Neural cell (in vitro differentiated cells): ENCODE measurements around the gene SLCO3A1. TPM values are rescaled to one million over a fixed set of nuclear protein-coding genes. Genes with fewer than 3 reads are reported as not detected.

Experiments used
- H2AFZ ChIP-seq: fragments of 200-600, 300-800 bp; sonication (generic), shearing (Covaris generic); 2 replicates; pipeline ENCODE4 v1.6.0; 2014; ENCODE audit warnings: low read depth, mild to moderate bottlenecking, antibody characterized with exemption, low read length, moderate library complexity
- H3F3A ChIP-seq: fragments of 200-600 bp; shearing (Covaris generic); 2 replicates; pipeline ENCODE4 v1.6.1; 2016; ENCODE audit warnings: mild to moderate bottlenecking, moderate library complexity, mixed read lengths, antibody characterized with exemption, low read length; ENCODE audit not compliant: insufficient read depth, poor library complexity, severe bottlenecking
- H3K27ac ChIP-seq: fragments of 200-600, 300-800 bp; sonication (generic), shearing (Covaris generic); 2 replicates; pipeline ENCODE4 v1.5.1; 2014; ENCODE audit warnings: mild to moderate bottlenecking, low read length, moderate library complexity
- H3K27me3 ChIP-seq: fragments of 300-800, 200-600 bp; sonication (generic), shearing (Covaris generic); 2 replicates; pipeline ENCODE4 v1.6.0; 2014; ENCODE audit warnings: mild to moderate bottlenecking, low read depth, low read length, moderate library complexity; ENCODE audit not compliant: insufficient read depth
- H3K36me3 ChIP-seq: fragments of 300-800, 200-600 bp; sonication (generic), shearing (Covaris generic); 2 replicates; pipeline ENCODE4 v1.5.1; 2014; ENCODE audit warnings: mild to moderate bottlenecking, antibody characterized with exemption, low read length, moderate library complexity; ENCODE audit not compliant: insufficient read depth
- H3K4me2 ChIP-seq: fragments of 300-800, 200-600 bp; sonication (generic), shearing (Covaris generic); 2 replicates; pipeline ENCODE4 v1.6.0; 2014; ENCODE audit warnings: mild to moderate bottlenecking, low read length
- H3K4me3 ChIP-seq: fragments of 300-800, 200-600 bp; sonication (generic), shearing (Covaris generic); 2 replicates; pipeline ENCODE4 v1.5.1; 2014; ENCODE audit warnings: mild to moderate bottlenecking, low read length, moderate library complexity
- H3K79me2 ChIP-seq: fragments of 200-600 bp; shearing (Covaris generic); replicated peaks from 2 replicates; pipeline ENCODE4 v1.6.0; 2014; ENCODE audit warnings: mild to moderate bottlenecking, low read length, moderate library complexity; ENCODE audit not compliant: insufficient read depth
- H3K9ac ChIP-seq: fragments of 300-800, 200-600 bp; sonication (generic), shearing (Covaris generic); 2 replicates; pipeline ENCODE4 v1.6.1; 2016; ENCODE audit warnings: mild to moderate bottlenecking, low read length, mixed read lengths
- H3K9me2 ChIP-seq: fragments of 200-600 bp; shearing (Covaris generic); 2 replicates; pipeline ENCODE4 v1.6.1; 2016; ENCODE audit warnings: mild to moderate bottlenecking, low read length, mixed read lengths; ENCODE audit not compliant: insufficient read depth
- H3K9me3 ChIP-seq: fragments of 200-600, 300-800 bp; sonication (generic), shearing (Covaris generic); 2 replicates; pipeline ENCODE4 v1.6.1; 2016; ENCODE audit warnings: mild to moderate bottlenecking, mixed run types, low read length, moderate library complexity, mixed read lengths
- H4K20me1 ChIP-seq: fragments of 200-600 bp; shearing (Covaris generic); 2 replicates; pipeline ENCODE4 v1.6.1; 2016; ENCODE audit warnings: mild to moderate bottlenecking, mixed run types; ENCODE audit not compliant: insufficient read depth
- CTCF ChIP-seq: fragments of 450-650 bp; IDR thresholded peaks from 2 replicates; pipeline ENCODE4 v1.5.1; 2014; ENCODE audit warnings: antibody characterized with exemption, mild to moderate bottlenecking, moderate library complexity; ENCODE audit not compliant: poor library complexity, severe bottlenecking
- EP300 ChIP-seq: fragments of 450-650 bp; conservative IDR thresholded peaks from 2 replicates; pipeline ENCODE4 v1.6.1; 2014; ENCODE audit warnings: antibody characterized with exemption, mild to moderate bottlenecking, moderate library complexity; ENCODE audit not compliant: poor library complexity, severe bottlenecking
- EZH2 ChIP-seq: fragments of 200-600, 300-800 bp; shearing (Covaris generic), sonication (generic); IDR thresholded peaks from 2 replicates; pipeline ENCODE4 v1.6.1; 2014; ENCODE audit warnings: antibody characterized with exemption, low read length, borderline replicate concordance, mild to moderate bottlenecking; ENCODE audit not compliant: insufficient read depth, poor library complexity, severe bottlenecking
- MXI1 ChIP-seq: fragments of 450-650 bp; conservative IDR thresholded peaks from 2 replicates; pipeline ENCODE4 v1.6.1; 2014; ENCODE audit warnings: antibody characterized with exemption, mild to moderate bottlenecking; ENCODE audit not compliant: poor library complexity, severe bottlenecking
- POLR2AphosphoS5 ChIP-seq: IDR thresholded peaks from 2 replicates; pipeline ENCODE4 v1.6.1; 2012
- RAD21 ChIP-seq: fragments of 450-650 bp; conservative IDR thresholded peaks from 2 replicates; pipeline ENCODE4 v1.6.1; 2014; ENCODE audit warnings: antibody characterized with exemption, mild to moderate bottlenecking, moderate library complexity
- SMC3 ChIP-seq: fragments of 450-650 bp; conservative IDR thresholded peaks from 2 replicates; pipeline ENCODE4 v1.6.1; 2014; ENCODE audit warnings: antibody characterized with exemption, mild to moderate bottlenecking, moderate library complexity; ENCODE audit not compliant: poor library complexity
- TAF1 ChIP-seq: IDR thresholded peaks from 2 replicates; pipeline ENCODE4 v1.6.1; 2012; ENCODE audit warnings: low read depth
- polyA plus RNA-seq: library from polyadenylated mRNA; depleted of rRNA; stranded (reverse); fragments of >200 nt; gene quantifications from 2 replicates; pipeline ENCODE4 v1.2.3, GENCODE V29; 2014
- TF ChIP-seq, protein P1 (sequence below): IDR thresholded peaks from 2 replicates; pipeline ENCODE4 v1.6.1; 2012; ENCODE audit warnings: borderline replicate concordance

SLCO3A1 gene
- polyA plus RNA-seq, 1 donor from 2014 or later = 14.2 TPM

DNA sequence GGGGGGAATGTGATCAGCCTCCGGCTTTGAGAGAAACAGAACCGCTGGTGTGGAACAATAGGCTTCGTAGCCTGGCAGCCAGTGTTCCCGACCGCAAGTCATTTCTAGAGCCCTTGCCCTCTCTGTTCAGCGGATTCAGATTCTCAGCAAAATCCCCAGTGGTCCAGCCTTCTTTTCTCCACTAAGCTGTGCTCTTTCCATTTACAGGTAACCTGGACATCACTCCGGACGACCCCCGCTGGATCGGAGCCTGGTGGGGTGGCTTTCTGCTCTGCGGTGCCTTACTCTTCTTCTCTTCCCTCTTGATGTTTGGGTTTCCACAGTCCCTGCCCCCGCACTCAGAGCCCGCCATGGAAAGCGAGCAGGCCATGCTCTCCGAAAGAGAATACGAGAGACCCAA, 250.6 kb downstream of the SLCO3A1 start:
- Histone ChIP-seq H3K9me3 (no peaks in the 10 kb centered on the region), H3K79me2 (no peaks in the 10 kb centered on the region), H3K27me3 (no peaks in the 10 kb centered on the region), H2AFZ (no peak overlapping the region), H3K27ac (no peak overlapping the region), H3K4me3 (no peak overlapping the region), H3K36me3 (no peaks in the 10 kb centered on the region), H4K20me1 (no peaks in the 10 kb centered on the region), H3K9ac (no peak overlapping the region), H3K9me2 (no peaks in the 10 kb centered on the region), H3K4me2 (no peak overlapping the region), H3F3A (no peaks in the 10 kb centered on the region)
- TF ChIP-seq SMC3 (peak; percentile 15), RAD21 (peak; percentile 29), CTCF (no peak)

- no peaks in the 10 kb centered on the region for H3K27me3 ChIP-seq
- no peak overlapping the region for H3K4me2 ChIP-seq
- no peaks in the 10 kb centered on the region for H3K79me2 ChIP-seq
- H3K9me3 ChIP-seq = no peaks in the 10 kb centered on the region
- no peak overlapping the region for H3K27ac ChIP-seq
- no peak overlapping the region for H3K9ac ChIP-seq
- no peaks in the 10 kb centered on the region for H3F3A ChIP-seq
- no peak overlapping the region for H3K4me3 ChIP-seq
- no peaks in the 10 kb centered on the region for H3K36me3 ChIP-seq
- no peak overlapping the region for H2AFZ ChIP-seq
- TF ChIP-seq TAF1 = no peak
- no peak for TF ChIP-seq EZH2
- no peak for TF ChIP-seq MXI1
- TF ChIP-seq POLR2AphosphoS5 = no peak
- TF ChIP-seq SMC3 = no peak
- TF ChIP-seq, protein P1, sequence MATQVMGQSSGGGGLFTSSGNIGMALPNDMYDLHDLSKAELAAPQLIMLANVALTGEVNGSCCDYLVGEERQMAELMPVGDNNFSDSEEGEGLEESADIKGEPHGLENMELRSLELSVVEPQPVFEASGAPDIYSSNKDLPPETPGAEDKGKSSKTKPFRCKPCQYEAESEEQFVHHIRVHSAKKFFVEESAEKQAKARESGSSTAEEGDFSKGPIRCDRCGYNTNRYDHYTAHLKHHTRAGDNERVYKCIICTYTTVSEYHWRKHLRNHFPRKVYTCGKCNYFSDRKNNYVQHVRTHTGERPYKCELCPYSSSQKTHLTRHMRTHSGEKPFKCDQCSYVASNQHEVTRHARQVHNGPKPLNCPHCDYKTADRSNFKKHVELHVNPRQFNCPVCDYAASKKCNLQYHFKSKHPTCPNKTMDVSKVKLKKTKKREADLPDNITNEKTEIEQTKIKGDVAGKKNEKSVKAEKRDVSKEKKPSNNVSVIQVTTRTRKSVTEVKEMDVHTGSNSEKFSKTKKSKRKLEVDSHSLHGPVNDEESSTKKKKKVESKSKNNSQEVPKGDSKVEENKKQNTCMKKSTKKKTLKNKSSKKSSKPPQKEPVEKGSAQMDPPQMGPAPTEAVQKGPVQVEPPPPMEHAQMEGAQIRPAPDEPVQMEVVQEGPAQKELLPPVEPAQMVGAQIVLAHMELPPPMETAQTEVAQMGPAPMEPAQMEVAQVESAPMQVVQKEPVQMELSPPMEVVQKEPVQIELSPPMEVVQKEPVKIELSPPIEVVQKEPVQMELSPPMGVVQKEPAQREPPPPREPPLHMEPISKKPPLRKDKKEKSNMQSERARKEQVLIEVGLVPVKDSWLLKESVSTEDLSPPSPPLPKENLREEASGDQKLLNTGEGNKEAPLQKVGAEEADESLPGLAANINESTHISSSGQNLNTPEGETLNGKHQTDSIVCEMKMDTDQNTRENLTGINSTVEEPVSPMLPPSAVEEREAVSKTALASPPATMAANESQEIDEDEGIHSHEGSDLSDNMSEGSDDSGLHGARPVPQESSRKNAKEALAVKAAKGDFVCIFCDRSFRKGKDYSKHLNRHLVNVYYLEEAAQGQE = no peak
- no peak for TF ChIP-seq CTCF
- TF ChIP-seq EP300 = no peak
- no peak for TF ChIP-seq RAD21
- H3K9me2 ChIP-seq = no peaks in the 10 kb centered on the region
- H4K20me1 ChIP-seq = no peaks in the 10 kb centered on the region
Measured at GRCh38 chr15:92105611-92106010, 252.1 kb downstream of the SLCO3A1 start.
